Psoas muscle (tissue), 8 donors: ENCODE measurements around the gene UBQLN3. TPM values are rescaled to one million over a fixed set of nuclear protein-coding genes. Genes with fewer than 3 reads are reported as not detected.

Experiments used
- ATAC-seq, 4 donors: fragments of 200-7000 bp; cut with Tn5 transposase; one replicate each; pipeline ENCODE4 v1.9.1; 2020; ENCODE audit warnings: moderate library complexity in 3 of 4, mild to moderate bottlenecking in 2 of 4
- DNase-seq, 2 donors: peaks; one replicate each; pipeline ENCODE4 v3.0.0-alpha.2; 2020
- H3K27ac ChIP-seq: fragments of 200-600 bp; one replicate; pipeline ENCODE4 v1.8.0; 2022
- H3K27me3 ChIP-seq, 3 donors: fragments of 200-600 bp in 1 of 3; one replicate each; pipeline versions ENCODE4 v1.6.1 to v1.8.0; 2013 to 2022; ENCODE audit warnings: low read length in 2 of 3, mild to moderate bottlenecking in 2 of 3, moderate library complexity in 1 of 3; ENCODE audit not compliant: insufficient read depth in 3 of 3
- H3K36me3 ChIP-seq, 2 donors: fragments of 200-600 bp in 1 of 2; one replicate each; pipeline versions ENCODE4 v1.6.1 to v1.8.0; 2013 to 2022; ENCODE audit warnings: low read depth in 1 of 2, mild to moderate bottlenecking in 1 of 2, moderate library complexity in 1 of 2; ENCODE audit not compliant: insufficient read depth in 1 of 2
- H3K4me1 ChIP-seq: fragments of 200-600 bp; one replicate; pipeline ENCODE4 v1.8.0; 2022
- H3K4me3 ChIP-seq: fragments of 200-600 bp; one replicate; pipeline ENCODE4 v1.8.0; 2022; ENCODE audit warnings: mild to moderate bottlenecking
- H3K9me3 ChIP-seq: fragments of 200-600 bp; one replicate; pipeline ENCODE4 v1.8.0; 2022
- CTCF ChIP-seq: fragments of 200-600 bp; IDR thresholded peaks from one replicate; pipeline ENCODE4 v1.8.0; 2022; ENCODE audit warnings: antibody characterized with exemption
- WGBS, 3 donors: extraction: QIAGEN DNeasy Blood & Tissue Kit; methylation state at CpG; one replicate each; pipeline versions ENCODE4 v1.1.6 to v1.1.7; 2013; 5-methylcytosine and 5-hydroxymethylcytosine counted together
- intact Hi-C, 2 donors: fragments of 100-400 bp; cut with DNase I; formaldehyde crosslinking; loops; one replicate each; pipeline versions ENCODE4 v1.11.0 to v1.14.2; 2022
- polyA plus RNA-seq, 3 donors: library from polyadenylated mRNA; stranded (reverse); fragments of 200-250 nt; gene quantifications; one replicate each; pipeline ENCODE4 v1.2.3, GENCODE V29; 2013
- total RNA-seq, 4 donors: library from RNA; stranded (reverse); fragmentation: NEBNext Ultra II Directional in 2 of 4; extraction: Animal tissue kit (Norgen Biotek cat#: 25700) in 2 of 4; gene quantifications; one replicate each; pipeline versions ENCODE4 v1.2.1 to v1.2.4, GENCODE V29; 2021 to 2023
- donor health status: healthy with polysubstance abuse.
- donor health status: DM: no; HTN: no; CAD: no; lungs with moderate emphysema.
- donor health status: Bipolar disorder and iron deficiency.
- donor health status: healthy.
- donor health status: DM: yes; HTN: yes; CAD: no.
- donor health status: DM: no; HTN: no; CAD: no.
- donor health status: DM: no; HTN: no; CAD: no.
- donor health status: DM: yes; HTN: yes; CAD: no.

The UBQLN3 gene
- total and polyA plus RNA-seq, 7 donors = not detected

DNA sequence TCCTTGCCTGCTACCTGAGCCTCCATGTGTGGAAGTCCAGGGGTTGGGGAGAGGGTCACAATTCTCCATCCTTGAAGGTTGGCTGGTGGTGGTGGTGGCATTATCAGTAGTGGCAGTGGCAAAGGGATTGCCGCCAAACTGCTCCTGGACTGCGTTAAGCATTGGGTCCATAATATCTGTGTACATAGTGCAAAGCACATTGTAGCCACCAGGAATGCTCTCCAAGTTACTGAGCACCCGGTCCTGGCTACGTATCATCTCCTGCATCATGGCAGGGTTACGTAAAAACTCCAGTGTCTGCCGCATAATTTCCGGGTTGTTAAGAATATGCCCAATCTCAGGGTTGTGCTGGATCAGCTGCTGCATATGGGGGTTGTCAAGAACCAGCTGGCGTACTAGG, 1.2 kb downstream of the UBQLN3 start:
- intact Hi-C loops = no loop called here
- no peaks in the 10 kb centered on the region for H3K27me3 ChIP-seq
- no peaks in the 10 kb centered on the region for H3K4me1 ChIP-seq
- no peaks in the 10 kb centered on the region for H3K9me3 ChIP-seq
- no peak overlapping the region for H3K4me3 ChIP-seq
- no peaks in the 10 kb centered on the region for H3K36me3 ChIP-seq
- WGBS, 3 donors = 94 to 96% (median 95%) methylated on average over 8 of the region's 8 CpGs
- no peak for TF ChIP-seq CTCF
- H3K27ac ChIP-seq = no peak overlapping the region
- no peak for ATAC-seq
- no peak for DNase-seq

- Histone ChIP-seq H3K27me3 (no peaks in the 10 kb centered on the region), H3K4me1 (no peaks in the 10 kb centered on the region), H3K27ac (no peak overlapping the region), H3K9me3 (no peaks in the 10 kb centered on the region), H3K36me3 (no peaks in the 10 kb centered on the region), H3K4me3 (no peak overlapping the region)
- DNase-seq (no peak), ATAC-seq (no peak)
- intact Hi-C loops = no loop called here
- TF ChIP-seq CTCF = no peak
- 38 to 40% (median 40%) methylated on average over 6 of the region's 6 CpGs for WGBS, 3 donors
These were observed 1.8 kb downstream of the UBQLN3 start for GRCh38 chr11:5507933-5508305.

DNA sequence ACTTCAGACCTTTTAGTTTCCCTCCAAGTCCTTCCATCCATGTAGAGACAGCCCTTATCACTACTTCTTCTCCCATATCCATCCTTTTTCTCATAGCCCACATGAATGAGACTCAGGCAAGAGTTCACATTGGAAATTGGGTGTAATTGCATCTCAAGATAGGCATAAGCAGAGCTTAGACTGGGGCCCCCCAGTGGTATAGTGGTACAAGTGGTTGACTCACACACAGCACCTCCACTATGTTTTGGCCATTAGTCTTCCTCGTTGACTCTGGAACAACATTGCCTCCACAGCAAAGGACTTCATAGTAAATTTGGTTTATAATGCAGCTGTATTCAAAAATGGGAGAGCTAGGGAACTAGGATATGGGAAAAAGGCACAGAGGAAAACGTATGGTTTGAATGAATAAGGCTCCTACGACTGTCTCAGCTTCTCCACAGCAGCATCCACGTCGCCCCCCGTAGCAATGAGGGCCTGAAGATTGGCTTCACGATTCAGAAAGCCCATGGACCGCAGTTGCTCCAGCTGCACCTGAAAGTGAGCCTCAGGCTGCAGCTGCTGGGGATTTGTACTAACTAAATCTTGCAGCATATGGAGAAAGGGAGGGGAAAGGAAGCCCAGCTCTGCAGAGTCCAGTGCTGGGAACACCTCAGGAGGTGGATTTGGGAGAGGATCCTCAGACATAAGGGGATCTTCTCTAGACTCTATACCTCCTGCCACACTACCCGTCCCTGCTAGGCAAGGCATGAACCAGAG, 2.4 kb downstream of the UBQLN3 start:
- no peaks in the 10 kb centered on the region for H3K36me3 ChIP-seq
- intact Hi-C loops = no loop called here
- 43 to 48% (median 46%) methylated on average over 9 of the region's 9 CpGs for WGBS, 3 donors
- no peak for DNase-seq
- H3K27me3 ChIP-seq = no peaks in the 10 kb centered on the region
- H3K4me1 ChIP-seq = no peaks in the 10 kb centered on the region
- ATAC-seq = no peak
- no peaks in the 10 kb centered on the region for H3K9me3 ChIP-seq
- no peak overlapping the region for H3K27ac ChIP-seq
- no peak overlapping the region for H3K4me3 ChIP-seq
- TF ChIP-seq CTCF = no peak

DNA sequence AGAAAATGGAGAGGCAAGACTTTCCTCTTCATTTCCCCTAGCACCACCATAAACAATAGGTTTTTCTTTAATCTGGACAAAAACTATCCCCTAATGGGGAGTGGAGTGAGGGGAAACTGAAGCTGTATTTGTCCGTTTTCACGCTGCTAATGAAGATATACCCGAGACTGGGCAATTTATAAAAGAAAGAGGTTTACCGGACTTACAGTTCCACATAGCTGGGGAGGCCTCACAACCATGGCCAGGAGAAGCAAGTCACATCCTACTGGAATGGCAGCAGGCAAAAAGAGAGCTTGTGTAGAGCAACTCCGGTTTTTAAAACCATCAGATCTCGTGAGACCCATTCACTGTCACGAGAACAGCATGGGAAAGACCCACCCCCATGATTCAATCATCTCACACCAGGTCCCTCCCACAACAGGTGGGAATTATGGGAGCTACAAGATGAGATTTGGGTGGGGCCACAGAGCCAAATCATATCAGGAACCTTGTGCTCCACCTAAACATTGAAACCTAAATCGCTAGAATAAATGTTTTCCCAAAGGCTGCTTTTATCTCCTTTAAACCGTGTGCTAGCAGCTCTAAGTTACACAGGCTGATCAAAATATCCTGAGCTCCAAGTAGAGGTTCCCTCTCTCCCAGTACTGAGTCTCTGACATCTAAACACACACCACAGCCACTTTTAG, 4.3 kb downstream of the UBQLN3 start:
- WGBS, 3 donors = 69 to 84% (median 78%) methylated on average over 9 of the region's 9 CpGs
- no peaks in the 10 kb centered on the region for H3K9me3 ChIP-seq
- TF ChIP-seq CTCF = no peak

More for the DNA sequence above, 4.3 kb downstream of the UBQLN3 start:
- Histone ChIP-seq H3K36me3 (no peaks in the 10 kb centered on the region), H3K27ac (no peak overlapping the region), H3K4me3 (no peak overlapping the region), H3K27me3 (no peaks in the 10 kb centered on the region), H3K4me1 (no peaks in the 10 kb centered on the region)
- intact Hi-C loops = no loop called here
- DNase-seq = no peak
- no peak for ATAC-seq
